ENCODE measurements around the gene C19orf33.
"Not testable (repeated sequence)": the region's sequence is repeated elsewhere in the genome, so short reads cannot be mapped to it uniquely, and the experiment has no call there.

The C19orf33 gene
- 0 reads per million in 2 experiments for total RNA-seq

- DNase-seq (ENCODE audit: low read depth) = no peak
These were observed at the start of gene C19orf33 for GRCh38 chr19:38303517-38304351. Gene C19orf33 (plus strand): TSS chr19:38304251. CDS start chr19:38304262, 11 bp downstream.

- no peak for DNase-seq (ENCODE audit: low read depth)
These were observed 48.6 kb upstream of the C19orf33 start for GRCh38 chr19:38255383-38256014.

- not testable (repeated sequence) for DNase-seq (ENCODE audit: low read depth)
These were observed 42.1 kb upstream of the C19orf33 start for GRCh38 chr19:38261942-38262341.

GRCh38 chr19:38262585-38263268, 41.3 kb upstream of the C19orf33 start:
- no peak for DNase-seq (ENCODE audit: low read depth)

GRCh38 chr19:38263689-38264485, 40.2 kb upstream of the C19orf33 start:
- peak; percentile 62 for DNase-seq (ENCODE audit: low read depth)

- peak; percentile 18 for DNase-seq (ENCODE audit: low read depth)
These were observed 39.4 kb upstream of the C19orf33 start, which contains the start of gene SPINT2 for GRCh38 chr19:38264486-38265212. Gene SPINT2 (plus strand): TSS chr19:38264573. CDS start chr19:38264893, 320 bp downstream.

GRCh38 chr19:38265213-38265861, 38.7 kb upstream of the C19orf33 start:
- no peak for DNase-seq (ENCODE audit: low read depth)

- no peak for DNase-seq (ENCODE audit: low read depth)
These were observed 38.1 kb upstream of the C19orf33 start for GRCh38 chr19:38265921-38266429.

GRCh38 chr19:38266981-38267597, 37.0 kb upstream of the C19orf33 start:
- no peak for DNase-seq (ENCODE audit: low read depth)

GRCh38 chr19:38267761-38268483, 36.1 kb upstream of the C19orf33 start:
- no peak for DNase-seq (ENCODE audit: low read depth)

GRCh38 chr19:38268539-38268938, 35.5 kb upstream of the C19orf33 start:
- DNase-seq (ENCODE audit: low read depth) = no peak

GRCh38 chr19:38270587-38271167, 33.4 kb upstream of the C19orf33 start:
- DNase-seq (ENCODE audit: low read depth) = no peak

- DNase-seq (ENCODE audit: low read depth) = no peak
These were observed 30.6 kb upstream of the C19orf33 start for GRCh38 chr19:38273499-38273898.

GRCh38 chr19:38274739-38275138, 29.3 kb upstream of the C19orf33 start:
- no peak for DNase-seq (ENCODE audit: low read depth)

GRCh38 chr19:38276942-38277517, 27.0 kb upstream of the C19orf33 start:
- no peak for DNase-seq (ENCODE audit: low read depth)

- DNase-seq (ENCODE audit: low read depth) = no peak
These were observed 26.5 kb upstream of the C19orf33 start for GRCh38 chr19:38277549-38277948.

GRCh38 chr19:38277969-38278680, 25.9 kb upstream of the C19orf33 start:
- DNase-seq (ENCODE audit: low read depth) = no peak

- no peak for DNase-seq (ENCODE audit: low read depth)
These were observed 25.3 kb upstream of the C19orf33 start for GRCh38 chr19:38278751-38279150.
